Stimulated activated CD8-positive, alpha-beta memory T cell treated with anti-CD3 and anti-CD28 coated beads, Interleukin-15, amount 100 ng/mL, for 1 hour (primary cell): ENCODE results near the gene HEPACAM2.

ENCODE experiments used
- DNase-seq: peaks from one replicate; pipeline ENCODE4 v3.0.0-alpha.2; 2020; ENCODE audit warnings: low read depth

Gene HEPACAM2

GRCh38 chr7:93226310-93226709 is at the start of gene HEPACAM2:
TSS of gene HEPACAM2 (minus strand) at chr7:93226469.
- no peak for DNase-seq

GRCh38 chr7:93265220-93265619 is 39.0 kb upstream of the HEPACAM2 start:
- no peak for DNase-seq

GRCh38 chr7:93262535-93262934 is 36.3 kb upstream of the HEPACAM2 start:
- no peak for DNase-seq

GRCh38 chr7:93258661-93259060 is 32.4 kb upstream of the HEPACAM2 start:
- no peak for DNase-seq

- no peak for DNase-seq
Observed at GRCh38 chr7:93249491-93250148, 23.4 kb upstream of the HEPACAM2 start.

GRCh38 chr7:93245525-93246432 is 19.5 kb upstream of the HEPACAM2 start:
- no peak for DNase-seq

- no peak for DNase-seq
Observed at GRCh38 chr7:93242106-93242505, 15.8 kb upstream of the HEPACAM2 start.

GRCh38 chr7:93239824-93240223 is 13.6 kb upstream of the HEPACAM2 start:
- DNase-seq: no peak

- no peak for DNase-seq
Observed at GRCh38 chr7:93238748-93239147, 12.5 kb upstream of the HEPACAM2 start.

GRCh38 chr7:93238131-93238530 is 11.9 kb upstream of the HEPACAM2 start:
- no peak for DNase-seq

- DNase-seq: no peak
Observed at GRCh38 chr7:93235541-93235940, 9.3 kb upstream of the HEPACAM2 start.

GRCh38 chr7:93232673-93233018 is 6.4 kb upstream of the HEPACAM2 start:
- no peak for DNase-seq

- peak; percentile 80 for DNase-seq
Observed at GRCh38 chr7:93231799-93232672, 5.8 kb upstream of the HEPACAM2 start, which contains the start of gene VPS50. TSS of gene VPS50 (plus strand) at chr7:93232366. CDS start at chr7:93232468, 102 bp downstream.

- no peak for DNase-seq
Observed at GRCh38 chr7:93231259-93231658, 5.0 kb upstream of the HEPACAM2 start.

- no peak for DNase-seq
Observed at GRCh38 chr7:93228302-93228701, 2.0 kb upstream of the HEPACAM2 start.

GRCh38 chr7:93219868-93220267 is 6.4 kb downstream of the HEPACAM2 start:
- DNase-seq: no peak

- DNase-seq: no peak
Observed at GRCh38 chr7:93218997-93219827, 7.1 kb downstream of the HEPACAM2 start.

GRCh38 chr7:93212881-93213280 is 13.4 kb downstream of the HEPACAM2 start:
- no peak for DNase-seq

- no peak for DNase-seq
Observed at GRCh38 chr7:93211228-93211818, 14.9 kb downstream of the HEPACAM2 start.

GRCh38 chr7:93205046-93205445 is 21.2 kb downstream of the HEPACAM2 start:
- DNase-seq: no peak

- no peak for DNase-seq
Observed at GRCh38 chr7:93203496-93203895, 22.8 kb downstream of the HEPACAM2 start.
